ENCODE data around the gene EEIG2. TPM values are rescaled to one million over a fixed set of nuclear protein-coding genes. Genes with fewer than 3 reads are reported as not detected.

The EEIG2 gene
- total RNA-seq, 1 donor from 2014 or later = 1.3 TPM

GRCh38 chr1:108556066-108556465 is 3.8 kb upstream of the EEIG2 start:
- FAIRE-seq = no peak
- no peak overlapping the region for H3K4me3 ChIP-seq (ENCODE audit: low read depth, low read length)
- H3K27me3 ChIP-seq (ENCODE audit: control insufficient read depth, insufficient read depth, low read length) = no peaks in the 10 kb centered on the region
- TF ChIP-seq, protein P1, sequence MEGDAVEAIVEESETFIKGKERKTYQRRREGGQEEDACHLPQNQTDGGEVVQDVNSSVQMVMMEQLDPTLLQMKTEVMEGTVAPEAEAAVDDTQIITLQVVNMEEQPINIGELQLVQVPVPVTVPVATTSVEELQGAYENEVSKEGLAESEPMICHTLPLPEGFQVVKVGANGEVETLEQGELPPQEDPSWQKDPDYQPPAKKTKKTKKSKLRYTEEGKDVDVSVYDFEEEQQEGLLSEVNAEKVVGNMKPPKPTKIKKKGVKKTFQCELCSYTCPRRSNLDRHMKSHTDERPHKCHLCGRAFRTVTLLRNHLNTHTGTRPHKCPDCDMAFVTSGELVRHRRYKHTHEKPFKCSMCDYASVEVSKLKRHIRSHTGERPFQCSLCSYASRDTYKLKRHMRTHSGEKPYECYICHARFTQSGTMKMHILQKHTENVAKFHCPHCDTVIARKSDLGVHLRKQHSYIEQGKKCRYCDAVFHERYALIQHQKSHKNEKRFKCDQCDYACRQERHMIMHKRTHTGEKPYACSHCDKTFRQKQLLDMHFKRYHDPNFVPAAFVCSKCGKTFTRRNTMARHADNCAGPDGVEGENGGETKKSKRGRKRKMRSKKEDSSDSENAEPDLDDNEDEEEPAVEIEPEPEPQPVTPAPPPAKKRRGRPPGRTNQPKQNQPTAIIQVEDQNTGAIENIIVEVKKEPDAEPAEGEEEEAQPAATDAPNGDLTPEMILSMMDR (IDR thresholded peaks at IDR 0.05; ENCODE audit: insufficient read depth, low read length, severe bottlenecking) = no peak
- no peak for DNase-seq (ENCODE audit: low read depth)
- H3K36me3 ChIP-seq (ENCODE audit: control insufficient read depth, insufficient read depth, low read length) = no peaks in the 10 kb centered on the region

DNA sequence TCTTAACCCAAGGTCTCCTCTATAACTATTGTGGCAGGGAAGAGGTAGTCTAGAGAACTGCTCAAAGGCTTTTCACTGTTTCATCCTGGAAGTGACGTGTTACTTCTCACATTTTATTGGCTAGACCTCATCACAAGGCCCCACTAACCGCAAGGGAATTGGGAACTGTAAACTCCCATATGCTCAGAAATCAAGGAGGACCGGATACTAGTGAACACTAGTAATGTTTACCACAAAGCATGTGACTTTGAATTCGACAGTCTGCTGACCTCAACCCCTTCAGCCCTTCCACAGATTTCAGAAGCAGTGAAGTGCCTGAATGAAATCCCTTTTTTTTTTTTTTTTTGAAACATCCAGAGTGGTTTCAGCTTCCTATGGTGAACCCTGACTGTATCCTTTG is 3.4 kb upstream of the EEIG2 start:
- no peak overlapping the region for H3K4me3 ChIP-seq (ENCODE audit: low read depth, low read length)
- H3K27me3 ChIP-seq (ENCODE audit: control insufficient read depth, insufficient read depth, low read length) = no peaks in the 10 kb centered on the region
- H3K36me3 ChIP-seq (ENCODE audit: control insufficient read depth, insufficient read depth, low read length) = no peaks in the 10 kb centered on the region
- FAIRE-seq (no peak), DNase-seq (ENCODE audit: low read depth) (no peak)
- TF ChIP-seq, protein P1 (IDR thresholded peaks at IDR 0.05; ENCODE audit: insufficient read depth, low read length, severe bottlenecking) = no peak

DNA sequence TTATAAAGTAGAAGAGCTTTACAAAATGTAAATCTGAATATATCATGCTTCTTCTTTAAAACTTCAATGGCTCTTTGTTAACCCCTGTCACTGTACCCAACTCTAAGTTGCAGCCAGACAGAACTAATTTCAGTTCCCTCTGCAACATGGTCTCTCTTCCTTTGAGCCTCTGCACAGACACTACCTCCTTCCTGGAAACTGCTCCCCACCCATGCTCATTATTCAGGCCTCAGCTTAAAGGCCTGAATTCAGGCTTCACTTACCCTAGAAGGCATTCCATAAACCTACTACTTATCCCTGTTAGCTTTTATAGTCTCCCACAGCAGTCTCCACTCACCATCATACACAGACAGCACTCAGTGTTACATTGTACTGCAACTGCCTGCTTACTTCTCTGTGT is 2.6 kb upstream of the EEIG2 start:
- Histone ChIP-seq H3K27me3 (ENCODE audit: control insufficient read depth, insufficient read depth, low read length) (no peaks in the 10 kb centered on the region), H3K36me3 (ENCODE audit: control insufficient read depth, insufficient read depth, low read length) (no peaks in the 10 kb centered on the region), H3K4me3 (ENCODE audit: low read depth, low read length) (no peak overlapping the region)
- FAIRE-seq (no peak), DNase-seq (ENCODE audit: low read depth) (no peak)
- TF ChIP-seq, protein P1 (IDR thresholded peaks at IDR 0.05; ENCODE audit: insufficient read depth, low read length, severe bottlenecking) = no peak

DNA sequence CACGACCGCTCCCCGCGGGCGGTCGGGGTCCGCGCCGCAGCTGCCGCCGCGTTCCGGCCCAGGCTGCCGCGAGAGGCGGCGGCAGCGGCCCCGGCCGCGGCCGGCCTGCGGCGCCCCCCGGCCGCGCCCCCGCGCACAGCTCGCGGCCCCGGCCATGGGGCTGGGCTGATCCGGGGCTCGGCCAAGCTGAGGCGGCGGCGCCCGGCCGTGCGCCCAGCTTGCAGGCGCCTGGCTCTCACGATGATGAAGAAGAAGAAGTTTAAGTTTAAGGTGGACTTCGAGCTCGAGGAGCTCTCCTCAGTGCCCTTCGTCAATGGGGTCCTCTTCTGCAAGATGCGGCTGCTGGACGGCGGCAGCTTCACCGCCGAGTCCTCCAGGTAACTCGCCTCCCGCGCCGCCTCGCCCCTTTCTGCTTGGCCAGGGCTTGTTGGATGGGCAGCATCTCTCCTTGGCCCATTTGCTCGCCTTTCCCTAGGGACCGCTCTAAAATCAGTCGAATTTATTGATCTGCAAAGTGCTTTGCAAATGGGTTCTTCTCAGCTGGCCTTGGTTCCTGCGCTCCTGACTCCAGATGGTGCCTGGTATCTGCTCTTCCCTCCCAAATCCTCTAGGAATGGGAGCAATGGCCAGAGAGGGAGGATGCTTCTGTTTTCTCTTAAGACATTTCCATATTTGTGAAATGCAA is 431 bp downstream of the EEIG2 start:
- DNase-seq (ENCODE audit: low read depth) (peak; percentile 11), FAIRE-seq (no peak)
- TF ChIP-seq, protein P1 (IDR thresholded peaks at IDR 0.05; ENCODE audit: insufficient read depth, low read length, severe bottlenecking) = no peak
- H3K4me3 ChIP-seq (ENCODE audit: low read depth, low read length) = peak overlapping the region; percentile 36
- H3K36me3 ChIP-seq (ENCODE audit: control insufficient read depth, insufficient read depth, low read length) = no peaks in the 10 kb centered on the region
- H3K27me3 ChIP-seq (ENCODE audit: control insufficient read depth, insufficient read depth, low read length) = no peaks in the 10 kb centered on the region

DNA sequence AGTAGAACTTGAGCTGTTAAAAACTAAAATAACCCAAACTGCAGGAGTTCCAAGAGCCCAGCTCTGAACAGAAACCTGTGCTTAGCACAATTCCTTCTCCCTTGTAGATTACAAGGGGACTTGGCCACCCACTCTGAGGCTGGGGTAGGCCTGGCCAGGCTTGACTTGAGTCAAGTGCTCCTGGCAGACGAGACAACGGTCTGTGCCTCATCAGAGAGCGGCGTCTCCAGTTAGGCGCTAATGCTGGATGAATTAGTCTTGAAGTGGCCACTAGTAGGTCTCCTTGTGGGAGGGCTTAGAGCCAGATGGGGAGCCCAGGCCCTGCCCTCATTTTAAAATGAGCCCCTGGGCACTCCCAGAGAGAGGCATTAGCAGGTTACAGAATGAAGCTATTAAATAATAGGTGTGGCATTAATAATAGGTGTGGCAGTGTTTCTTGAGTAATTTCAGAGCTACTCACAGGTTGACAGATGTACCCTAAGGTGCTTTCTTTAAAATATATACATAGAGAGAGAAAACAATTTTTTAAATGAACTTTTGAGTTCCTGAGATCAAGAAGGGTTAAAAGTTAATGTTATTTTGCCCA is 1.1 kb downstream of the EEIG2 start:
- H3K36me3 ChIP-seq (ENCODE audit: control insufficient read depth, insufficient read depth, low read length) = no peaks in the 10 kb centered on the region
- no peaks in the 10 kb centered on the region for H3K27me3 ChIP-seq (ENCODE audit: control insufficient read depth, insufficient read depth, low read length)
- FAIRE-seq (no peak), DNase-seq (ENCODE audit: low read depth) (peak; percentile 52)
- H3K4me3 ChIP-seq (ENCODE audit: low read depth, low read length) = no peak overlapping the region
- TF ChIP-seq, protein P1 (IDR thresholded peaks at IDR 0.05; ENCODE audit: insufficient read depth, low read length, severe bottlenecking) = no peak
